Spleen (tissue), 11 donors: Measurements from ENCODE around the gene HECA. TPM values are rescaled to one million over a fixed set of nuclear protein-coding genes. Genes with fewer than 3 reads are reported as not detected.

ENCODE experiments used
- DNase-seq: peaks from one replicate; pipeline ENCODE4 v3.0.0-alpha.2; 2020
- H3K27ac ChIP-seq, 8 donors: fragments of 200-600 bp; sonication (generic) in 7 of 8; 1 replicate in 4 of 8; 2 replicates in 4 of 8; pipeline versions ENCODE4 v1.5.0 to v1.8.0; 2016 to 2021; ENCODE audit warnings: inconsistent platforms in 4 of 8, mild to moderate bottlenecking in 4 of 8, moderate library complexity in 1 of 8
- H3K27me3 ChIP-seq, 7 donors: fragments of 200-600 bp; sonication (generic) in 6 of 7; replicated peaks in 1 of 7; 1 replicate in 4 of 7; 2 replicates in 3 of 7; pipeline versions ENCODE4 v1.5.0 to v1.8.0; 2016 to 2021; ENCODE audit warnings: inconsistent platforms in 3 of 7, mild to moderate bottlenecking in 1 of 7
- H3K36me3 ChIP-seq, 6 donors: fragments of 200-600 bp; sonication (generic) in 5 of 6; 1 replicate in 4 of 6; 2 replicates in 2 of 6; pipeline versions ENCODE4 v1.5.0 to v1.8.0; 2016 to 2021; ENCODE audit warnings: inconsistent platforms in 2 of 6
- H3K4me1 ChIP-seq, 6 donors: fragments of 200-600 bp; sonication (generic) in 5 of 6; 1 replicate in 3 of 6; 2 replicates in 3 of 6; pipeline versions ENCODE4 v1.5.0 to v1.8.0; 2016 to 2021; ENCODE audit warnings: inconsistent platforms in 3 of 6
- H3K4me3 ChIP-seq, 8 donors: fragments of 200-600 bp; sonication (generic) in 7 of 8; 1 replicate in 4 of 8; 2 replicates in 4 of 8; pipeline versions ENCODE4 v1.5.0 to v1.8.0; 2016 to 2021; ENCODE audit warnings: inconsistent platforms in 4 of 8, mild to moderate bottlenecking in 4 of 8, moderate library complexity in 2 of 8
- H3K9me3 ChIP-seq, 8 donors: fragments of 200-600 bp; sonication (generic) in 7 of 8; 1 replicate in 4 of 8; 2 replicates in 4 of 8; pipeline versions ENCODE4 v1.5.0 to v1.8.0; 2016 to 2021; ENCODE audit warnings: inconsistent platforms in 4 of 8
- POLR2A ChIP-seq, 3 donors: fragments of 450-650 bp; IDR thresholded peaks; one replicate each; pipeline ENCODE4 v1.5.1; 2017; ENCODE audit warnings: antibody characterized with exemption in 3 of 3, mild to moderate bottlenecking in 1 of 3
- POLR2AphosphoS5 ChIP-seq, 3 donors: sonication (generic); formaldehyde crosslinking; IDR thresholded peaks; one replicate each; pipeline ENCODE4 v1.5.1; 2017; ENCODE audit warnings: antibody characterized with exemption in 3 of 3
- WGBS, 5 donors: extraction: QIAGEN DNeasy Blood & Tissue Kit in 3 of 5; methylation state at CpG; one replicate each; pipeline versions ENCODE4 v1.1.5 to v1.1.7; 2013 to 2018; 5-methylcytosine and 5-hydroxymethylcytosine counted together
- intact Hi-C: fragments of 100-400 bp; cut with DNase I; formaldehyde crosslinking; loops from one replicate; pipeline ENCODE4 v1.15.0; 2023; ENCODE audit warnings: low total_unique reads
- polyA plus RNA-seq, 3 donors: library from polyadenylated mRNA; stranded (reverse); fragments of 200-250 nt; gene quantifications; one replicate each; pipeline ENCODE4 v1.2.1, GENCODE V29; 2013
- total RNA-seq, 7 donors: library from RNA; depleted of rRNA in 3 of 7; stranded (reverse); fragments of >200 nt in 3 of 7; fragmentation: NEBNext Ultra II Directional in 4 of 7; extraction: Animal tissue kit (Norgen Biotek cat#: 25700) in 4 of 7; gene quantifications; one replicate each; pipeline versions ENCODE4 v1.1.0 to v1.2.1, GENCODE V29; 2016 to 2021
- TF ChIP-seq, protein P1 (sequence below), 11 experiments: fragments of 200-600 bp in 7 of 11; fragments of 450-650 bp in 4 of 11; sonication (generic) in 4 of 11; IDR thresholded peaks in 8 of 11; conservative IDR thresholded peaks in 3 of 11; 1 replicate in 7 of 11; 2 replicates in 4 of 11; pipeline versions ENCODE4 v1.4.0 to v1.8.0; 2016 to 2021; ENCODE audit warnings: antibody characterized with exemption in 11 of 11, inconsistent platforms in 4 of 11, mild to moderate bottlenecking in 1 of 11
- donor health status: healthy with polysubstance abuse.
- donor health status: DM: no; HTN: no; CAD: no; lungs with moderate emphysema.
- donor health status: DM: no; HTN: no; CAD: no.
- donor health status: Bipolar disorder and iron deficiency.
- donor health status: healthy.
- donor health status: DM: no; HTN: no; CAD: no.
- donor health status: DM: yes; HTN: yes; CAD: no.

HECA gene
- total and polyA plus RNA-seq, 10 donors, result 15.6 to 104 (median 69.0) TPM

DNA sequence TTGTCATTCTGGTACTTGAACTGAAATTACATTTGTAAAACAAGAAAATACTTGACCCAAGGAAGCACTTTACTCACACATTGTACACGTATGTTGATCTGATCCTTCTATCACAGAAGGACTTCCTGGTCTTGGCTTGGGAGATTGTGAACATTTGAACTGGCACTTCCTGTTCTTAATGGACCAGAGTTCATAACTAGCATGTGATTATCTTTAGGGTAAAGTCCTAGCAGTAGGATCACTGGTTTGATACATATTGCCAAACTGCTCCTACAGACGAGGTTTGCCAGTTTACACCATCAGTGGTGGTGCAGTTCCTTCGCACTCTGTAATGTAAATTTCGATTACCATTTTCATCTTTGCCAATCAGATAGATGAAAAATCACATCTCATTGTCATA is 12.7 kb downstream of the HECA start:
- TF ChIP-seq POLR2A (IDR thresholded peaks at IDR 0.05), result no peak
- peak in 1 of 3 donors; percentile 52 for TF ChIP-seq POLR2AphosphoS5 (IDR thresholded peaks at IDR 0.05)
- TF ChIP-seq, protein P1, sequence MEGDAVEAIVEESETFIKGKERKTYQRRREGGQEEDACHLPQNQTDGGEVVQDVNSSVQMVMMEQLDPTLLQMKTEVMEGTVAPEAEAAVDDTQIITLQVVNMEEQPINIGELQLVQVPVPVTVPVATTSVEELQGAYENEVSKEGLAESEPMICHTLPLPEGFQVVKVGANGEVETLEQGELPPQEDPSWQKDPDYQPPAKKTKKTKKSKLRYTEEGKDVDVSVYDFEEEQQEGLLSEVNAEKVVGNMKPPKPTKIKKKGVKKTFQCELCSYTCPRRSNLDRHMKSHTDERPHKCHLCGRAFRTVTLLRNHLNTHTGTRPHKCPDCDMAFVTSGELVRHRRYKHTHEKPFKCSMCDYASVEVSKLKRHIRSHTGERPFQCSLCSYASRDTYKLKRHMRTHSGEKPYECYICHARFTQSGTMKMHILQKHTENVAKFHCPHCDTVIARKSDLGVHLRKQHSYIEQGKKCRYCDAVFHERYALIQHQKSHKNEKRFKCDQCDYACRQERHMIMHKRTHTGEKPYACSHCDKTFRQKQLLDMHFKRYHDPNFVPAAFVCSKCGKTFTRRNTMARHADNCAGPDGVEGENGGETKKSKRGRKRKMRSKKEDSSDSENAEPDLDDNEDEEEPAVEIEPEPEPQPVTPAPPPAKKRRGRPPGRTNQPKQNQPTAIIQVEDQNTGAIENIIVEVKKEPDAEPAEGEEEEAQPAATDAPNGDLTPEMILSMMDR (IDR thresholded peaks at IDR 0.05 in 8 of 11, conservative IDR thresholded peaks at IDR 0.05 in 3 of 11), result no peak
- no peak for DNase-seq
- Histone ChIP-seq H3K4me1 (peaks cover 64 to 100% (median 98%) of the 10 kb centered on the region in 6 donors), H3K27ac (peak overlapping the region in 6 of 8 donors; percentile 26 to 68 (median 40)), H3K36me3 (no peaks in the 10 kb centered on the region), H3K4me3 (peak overlapping the region in 1 of 8 donors; percentile 12), H3K27me3 (no peaks in the 10 kb centered on the region), H3K9me3 (no peaks in the 10 kb centered on the region)
- WGBS, 5 donors, result 63 to 71% (median 67%) methylated on average over 4 of the region's 4 CpGs
- intact Hi-C loops, result no loop called here

DNA sequence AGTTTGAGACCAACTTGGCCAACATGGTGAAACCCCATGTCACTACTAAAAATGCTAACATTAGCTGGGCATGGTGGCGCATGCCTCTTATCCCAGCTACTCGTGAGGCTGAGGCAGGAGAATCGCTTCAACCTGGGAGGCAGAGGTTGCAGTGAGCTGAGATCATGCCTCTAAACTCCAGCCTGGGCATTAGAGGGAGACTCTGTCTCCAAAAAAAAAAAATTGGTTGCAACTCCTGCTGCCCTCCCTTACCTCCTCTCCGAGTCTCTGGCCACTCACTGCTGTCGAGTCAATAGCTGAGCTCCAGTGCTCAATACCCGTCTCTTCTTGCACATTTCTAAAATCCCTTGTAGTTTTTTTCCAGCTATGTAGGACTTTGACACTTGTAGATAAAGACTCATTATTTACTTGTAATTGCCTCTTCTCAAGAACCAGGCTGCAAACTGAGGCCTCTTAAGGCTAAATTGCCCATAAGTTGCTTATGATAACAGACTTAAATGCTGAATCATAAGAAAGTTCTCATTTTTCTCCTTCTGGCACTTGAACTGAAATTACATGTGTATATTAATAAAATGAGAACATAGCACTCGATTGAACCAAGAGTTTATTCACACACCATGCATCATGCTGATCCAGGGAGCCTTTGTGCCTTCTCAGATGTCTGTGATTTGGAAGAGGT is 13.8 kb downstream of the HECA start:
- H3K4me3 ChIP-seq, result no peak overlapping the region
- DNase-seq, result no peak
- no peaks in the 10 kb centered on the region for H3K9me3 ChIP-seq
- H3K4me1 ChIP-seq, result peaks cover 64 to 100% (median 97%) of the 10 kb centered on the region in 6 donors
- H3K27me3 ChIP-seq, result no peaks in the 10 kb centered on the region
- H3K36me3 ChIP-seq, result no peaks in the 10 kb centered on the region
- intact Hi-C loops, result no loop called here
- H3K27ac ChIP-seq, result peak overlapping the region in 3 of 8 donors; percentile 29 to 68 (median 39)
- 80 to 87% (median 82%) methylated on average over 7 of the region's 7 CpGs for WGBS, 5 donors
- TF ChIP-seq POLR2AphosphoS5 (IDR thresholded peaks at IDR 0.05), result no peak
- TF ChIP-seq, protein P1 (IDR thresholded peaks at IDR 0.05 in 8 of 11, conservative IDR thresholded peaks at IDR 0.05 in 3 of 11), result no peak
- TF ChIP-seq POLR2A (IDR thresholded peaks at IDR 0.05), result no peak

DNA sequence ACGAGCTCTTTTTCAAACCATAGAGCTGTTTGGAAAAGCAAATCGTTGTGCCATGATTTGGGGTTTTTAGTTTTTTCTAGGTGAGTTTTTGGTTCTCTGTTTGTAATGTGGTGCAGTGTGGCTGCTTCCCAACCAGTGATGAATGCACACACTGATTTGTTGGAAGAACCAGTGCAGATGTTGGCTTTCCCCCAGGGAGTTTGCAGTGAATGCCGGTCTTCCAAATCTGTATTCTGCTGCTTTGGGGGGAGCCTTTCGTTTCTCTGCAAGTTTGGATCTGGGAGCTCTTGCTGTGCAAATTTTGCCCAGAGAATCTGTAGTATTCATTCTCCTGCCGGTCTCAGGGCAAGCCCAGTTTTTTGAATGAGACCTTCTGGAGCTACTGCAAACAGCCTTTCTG is 14.5 kb downstream of the HECA start:
- peak overlapping the region in 2 of 8 donors; percentile 39 to 68 for H3K27ac ChIP-seq
- WGBS, 5 donors, result 80 to 91% (median 85%) methylated on average over 5 of the region's 5 CpGs
- DNase-seq, result no peak
- H3K4me3 ChIP-seq, result no peak overlapping the region
- H3K36me3 ChIP-seq, result no peaks in the 10 kb centered on the region
- no peaks in the 10 kb centered on the region for H3K9me3 ChIP-seq
- intact Hi-C loops, result no loop called here
- TF ChIP-seq POLR2A (IDR thresholded peaks at IDR 0.05) (no peak), POLR2AphosphoS5 (IDR thresholded peaks at IDR 0.05) (no peak)
- TF ChIP-seq, protein P1 (IDR thresholded peaks at IDR 0.05 in 8 of 11, conservative IDR thresholded peaks at IDR 0.05 in 3 of 11), result no peak
- no peaks in the 10 kb centered on the region for H3K27me3 ChIP-seq
- H3K4me1 ChIP-seq, result peaks cover 64 to 100% (median 94%) of the 10 kb centered on the region in 6 donors

DNA sequence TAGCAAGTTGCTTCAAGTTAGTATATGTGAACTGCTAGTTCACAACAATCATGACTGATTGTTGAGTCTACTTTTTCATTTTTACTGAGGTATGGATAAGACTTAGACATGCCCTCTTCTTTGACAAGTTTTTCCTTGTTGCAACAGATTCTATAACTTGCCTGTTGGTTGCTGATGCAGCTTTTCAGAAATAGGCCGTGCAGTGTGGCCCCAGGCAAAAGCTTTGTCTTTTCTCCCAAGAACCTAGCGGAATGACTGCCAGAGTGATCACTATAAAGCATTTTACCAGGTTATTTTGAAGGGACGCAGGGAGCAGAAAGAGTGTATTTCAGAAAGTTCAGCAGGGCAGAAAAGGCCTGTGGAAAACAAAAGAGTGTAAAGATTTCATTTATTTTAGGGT is 16.0 kb downstream of the HECA start:
- Histone ChIP-seq H3K4me1 (peaks cover 62 to 100% (median 91%) of the 10 kb centered on the region in 6 donors), H3K4me3 (no peak overlapping the region), H3K27ac (peak overlapping the region in 5 of 8 donors; percentile 15 to 36 (median 26)), H3K9me3 (no peaks in the 10 kb centered on the region), H3K36me3 (no peaks in the 10 kb centered on the region), H3K27me3 (no peaks in the 10 kb centered on the region)
- no peak for DNase-seq
- TF ChIP-seq POLR2AphosphoS5 (IDR thresholded peaks at IDR 0.05), result no peak
- TF ChIP-seq POLR2A (IDR thresholded peaks at IDR 0.05), result no peak
- TF ChIP-seq, protein P1 (IDR thresholded peaks at IDR 0.05 in 8 of 11, conservative IDR thresholded peaks at IDR 0.05 in 3 of 11), result no peak
- intact Hi-C loops, result no loop called here
- 84 to 91% (median 88%) methylated on average over 3 of the region's 3 CpGs for WGBS, 5 donors
